GM12878 (cell line): ENCODE data around the gene COL27A1. TPM values are rescaled to one million over a fixed set of nuclear protein-coding genes. Genes with fewer than 3 reads are reported as not detected.

Source experiments
- ATAC-seq: fragments of 200-7000 bp; cut with Tn5 transposase; 3 replicates; pipeline ENCODE4 v1.9.1; 2020; ENCODE audit warnings: mild to moderate bottlenecking, moderate library complexity
- BruUV-seq: library from RNA; stranded (reverse); fragments of 400-500 nt; replicated peaks from 2 replicates; lab custom pipeline; 2021; lab: Mats Ljungman, UMichigan
- CTCF ChIA-PET: fragments of 300-600 bp; sonication (Branson Sonifier 250); formaldehyde crosslinking; extraction: SDS; loops from one replicate; lab custom pipeline; 2021; ENCODE audit warnings: inconsistent platforms; lab: Yijun Ruan, JAX
- POLR2A ChIA-PET: fragments of 350-600 bp; formaldehyde crosslinking; extraction: SDS; loops from one replicate; lab custom pipeline; 2021; ENCODE audit warnings: inconsistent platforms; lab: Charles Lee
- RAD21 ChIA-PET: fragments of 300-600 bp; sonication (Branson Sonifier 250); formaldehyde crosslinking; loops from one replicate; lab custom pipeline; 2023; ENCODE audit warnings: antibody characterized with exemption; ENCODE audit not compliant: unreplicated experiment; lab: Charles Lee
- SMC1A ChIA-PET: fragments of 300-600 bp; sonication (Branson Sonifier 250); formaldehyde crosslinking; loops from one replicate; lab custom pipeline; 2023; ENCODE audit not compliant: unreplicated experiment, uncharacterized antibody; lab: Charles Lee
- DNase-seq: peaks from one replicate; pipeline ENCODE4 v3.0.0-alpha.2; 2011; ENCODE audit warnings: low read depth, low spot score
- FAIRE-seq: peaks from 3 replicates; lab custom pipeline; 2011; peaks lifted over from hg19 to GRCh38; lab: Jason Lieb, UNC
- H2AFZ ChIP-seq: 2 replicates; pipeline ENCODE4 v1.6.0; 2011; ENCODE audit warnings: low read depth, low read length, control low read depth; ENCODE audit not compliant: control insufficient read depth
- H3K27ac ChIP-seq: 2 replicates; pipeline ENCODE4 v1.5.1; 2011; ENCODE audit warnings: control low read depth; ENCODE audit not compliant: control insufficient read depth, insufficient read depth
- H3K27me3 ChIP-seq, 2 experiments: replicated peaks in 1 of 2; 2 replicates each; pipeline versions ENCODE4 v1.6.0 to v1.6.1; 2011; ENCODE audit warnings: low read length in 1 of 2; ENCODE audit not compliant: control insufficient read depth in 2 of 2, insufficient read depth in 2 of 2
- H3K36me3 ChIP-seq, 2 experiments: 2 replicates each; pipeline ENCODE4 v1.5.1; 2011; ENCODE audit warnings: low read length in 1 of 2; ENCODE audit not compliant: control insufficient read depth in 2 of 2, insufficient read depth in 2 of 2
- H3K4me1 ChIP-seq: 2 replicates; pipeline ENCODE4 v1.6.1; 2011; ENCODE audit warnings: mild to moderate bottlenecking, low read length, moderate library complexity, mixed read lengths; ENCODE audit not compliant: control insufficient read depth, insufficient read depth
- H3K4me2 ChIP-seq: 2 replicates; pipeline ENCODE4 v1.6.0; 2011; ENCODE audit warnings: control low read depth; ENCODE audit not compliant: control insufficient read depth, insufficient read depth
- H3K4me3 ChIP-seq: fragments of 200-600 bp; sonication (generic); 2 replicates; pipeline ENCODE4 v1.5.1; 2016
- H3K79me2 ChIP-seq: 2 replicates; pipeline ENCODE4 v1.6.0; 2011; ENCODE audit warnings: low read length; ENCODE audit not compliant: control insufficient read depth, insufficient read depth
- H3K9ac ChIP-seq: 2 replicates; pipeline ENCODE4 v1.8.0; 2011; ENCODE audit warnings: low read length, control low read depth, mixed read lengths; ENCODE audit not compliant: control insufficient read depth, insufficient read depth
- H3K9me3 ChIP-seq: replicated peaks from 3 replicates; pipeline ENCODE4 v1.5.1; 2011; ENCODE audit warnings: mild to moderate bottlenecking, low read length; ENCODE audit not compliant: control insufficient read depth, insufficient read depth
- H4K20me1 ChIP-seq: 2 replicates; pipeline ENCODE4 v1.6.0; 2011; ENCODE audit not compliant: control insufficient read depth, insufficient read depth
- BACH1 ChIP-seq: fragments of 450-650 bp; IDR thresholded peaks from 2 replicates; pipeline ENCODE4 v1.6.1; 2017; ENCODE audit warnings: mild to moderate bottlenecking, borderline replicate concordance
- BCL11A ChIP-seq: IDR thresholded peaks from 2 replicates; pipeline ENCODE4 v1.6.1; 2011; ENCODE audit warnings: low read depth, low read length
- EP300 ChIP-seq, 2 experiments: fragments of 150-350 bp in 1 of 2; IDR thresholded peaks; 2 replicates each; pipeline ENCODE4 v1.6.1; 2011 to 2012; ENCODE audit warnings: low read depth in 2 of 2, low read length in 2 of 2, borderline replicate concordance in 1 of 2, improper control_type of control experiment in 1 of 2, inconsistent platforms in 1 of 2; ENCODE audit not compliant: control insufficient read depth in 1 of 2
- ETV6 ChIP-seq, 2 experiments: fragments of 450-650 bp in 1 of 2; IDR thresholded peaks in 1 of 2; conservative IDR thresholded peaks in 1 of 2; 2 replicates each; pipeline ENCODE4 v1.6.1; 2014; ENCODE audit warnings: antibody characterized with exemption in 1 of 2, borderline replicate concordance in 1 of 2, low read depth in 1 of 2, mild to moderate bottlenecking in 1 of 2, moderate library complexity in 1 of 2
- NRF1 ChIP-seq: conservative IDR thresholded peaks from 2 replicates; pipeline ENCODE4 v1.6.1; 2011; ENCODE audit warnings: mild to moderate bottlenecking, low read depth, low read length, improper control_type of control experiment
- POLR2A ChIP-seq: IDR thresholded peaks from 2 replicates; pipeline ENCODE4 v1.6.1; 2011; ENCODE audit warnings: low read depth, mild to moderate bottlenecking, low read length
- POLR2AphosphoS5 ChIP-seq: IDR thresholded peaks from 2 replicates; pipeline ENCODE4 v1.6.1; 2011; ENCODE audit warnings: mild to moderate bottlenecking, low read length, inconsistent platforms
- RUNX3 ChIP-seq: IDR thresholded peaks from 2 replicates; pipeline ENCODE4 v1.6.1; 2012; ENCODE audit warnings: low read length, inconsistent platforms
- SREBF1 ChIP-seq: IDR thresholded peaks from 2 replicates; pipeline ENCODE4 v1.6.1; 2012; ENCODE audit warnings: mild to moderate bottlenecking, low read length
- SUZ12 ChIP-seq: fragments of 200-600 bp; sonication (generic); IDR thresholded peaks from one replicate; pipeline ENCODE4 v1.6.1; 2018; ENCODE audit warnings: antibody characterized with exemption, mild to moderate bottlenecking; ENCODE audit not compliant: unreplicated experiment
- whole genome bisulfite sequencing: methylation state at CpG from one replicate; pipeline ENCODE4 v1.1.6; 2016; ENCODE audit warnings: low lambda C conversion rate; ENCODE audit not compliant: insufficient replicate concordance, insufficient coverage; ENCODE audit errors: missing lambda C conversion rate; 5-methylcytosine and 5-hydroxymethylcytosine counted together
- in situ Hi-C: fragments of 300-500 bp; cut with MboI; formaldehyde crosslinking; loops from 9 replicates; pipeline ENCODE4 v1.14.3; 2018; ENCODE audit warnings: mixed read lengths
- intact Hi-C: fragments of 100-400 bp; cut with micrococcal nuclease; formaldehyde crosslinking; loops from one replicate; pipeline ENCODE4 v1.14.2; 2022; ENCODE audit not compliant: unreplicated experiment
- polyA plus RNA-seq, 11 experiments: library from polyadenylated mRNA; depleted of rRNA in 4 of 11; unstranded in 6 of 11; stranded (reverse) in 5 of 11; fragments of >200 nt; fragmentation: Nextera tagmentation in 4 of 11; fragmentation: Illumina TruSeq in 1 of 11; extraction: Ambion mirVana in 4 of 11; extraction: Trizol in 1 of 11; gene quantifications; 1 replicate in 1 of 11; 2 replicates in 10 of 11; pipeline versions ENCODE4 v1.2.1 to v1.2.3, GENCODE V29; 2011 to 2016; ENCODE audit warnings: inconsistent platforms in 2 of 11, missing spikeins in 2 of 11, low read depth in 1 of 11
- total RNA-seq, 4 experiments: library from RNA; depleted of rRNA in 3 of 4; stranded (reverse); fragments of >200 nt in 3 of 4; fragmentation: Illumina TruSeq in 1 of 4; extraction: Trizol in 1 of 4; gene quantifications; 2 replicates each; pipeline versions ENCODE4 v1.2.1 to v1.2.3, GENCODE V29; 2013 to 2021

The COL27A1 gene
- total and polyA plus RNA-seq, 10 of the 15 experiments (the other 5 are each of a cell fraction or from before 2014, with no cell fraction given): 0.10 TPM; not detected in 9

- Histone ChIP-seq H3K79me2 (no peaks in the 10 kb centered on the region), H3K4me1 (peaks cover 6% of the 10 kb centered on the region; the same call in 1 of the 2 replicates), H3K4me2 (no peak overlapping the region), H4K20me1 (0 out of 2 replicates have a peak, but pooled peaks cover 4% of the 10 kb centered on the region), H3K9ac (no peak overlapping the region), H3K27me3 (no peaks in the 10 kb centered on the region), H3K9me3 (peaks cover 3% of the 10 kb centered on the region; the same call in 2 of the 3 replicates), H2AFZ (no peak overlapping the region), H3K4me3 (no peak overlapping the region), H3K27ac (no peak overlapping the region), H3K36me3 (peaks cover 36 to 47% of the 10 kb centered on the region in 2 experiments)
- POLR2A ChIA-PET: interaction anchor here (0.9 kb wide), 1 partner anchor 53 kb away, joined by 3 read pairs; no protein-coding TSS in a partner anchor
- in situ Hi-C loops (no loop called here), intact Hi-C loops (no loop called here)
- SMC1A ChIA-PET: interaction anchor here (1.2 to 1.3 kb wide), 2 partner anchors 9 to 69 kb away, joined by 3 read pairs; no protein-coding TSS in a partner anchor
- BruUV-seq: no TSS peak
- FAIRE-seq (no peak), DNase-seq (no peak), ATAC-seq (no peak)
- WGBS: 97% methylated on average over 20 of the region's 23 CpGs
- RAD21 ChIA-PET: interaction anchor here (0.6 to 3.0 kb wide), 4 partner anchors 34 to 171 kb away, joined by 3 to 9 read pairs (median 4); partner anchors contain the start of gene AKNA
- TF ChIP-seq ETV6 (conservative IDR thresholded peaks at IDR 0.05 in 1 of 2, IDR thresholded peaks at IDR 0.05 in 1 of 2; ENCODE audit: borderline replicate concordance in 1 of 2, low read depth in 1 of 2) (no peak), BACH1 (no peak), POLR2A (peak; percentile 20; the same call in 1 of the 2 replicates)
- CTCF ChIA-PET: interaction anchor here (0.6 to 6.6 kb wide), 4 partner anchors 50 to 317 kb away, joined by 3 to 122 read pairs (median 24); partner anchors contain the start of gene AKNA
Measured at GRCh38 chr9:114336699-114337395, 181.5 kb downstream of the COL27A1 start.

- in situ Hi-C loops: no loop called here
- intact Hi-C loops: loop anchor here (2.0 kb wide), 1 partner anchor 59 kb away; no protein-coding TSS in a partner anchor
- CTCF ChIA-PET: interaction anchor here (0.7 to 6.6 kb wide), 13 partner anchors 27 to 317 kb away, joined by 3 to 122 read pairs (median 5); partner anchors contain the start of genes AKNA and WHRN
- no peak for ATAC-seq
- Histone ChIP-seq H4K20me1 (0 out of 2 replicates have a peak, but pooled peaks cover 4% of the 10 kb centered on the region), H3K36me3 (peaks cover 42 to 55% of the 10 kb centered on the region in 2 experiments), H3K4me2 (no peak overlapping the region), H3K4me3 (no peak overlapping the region), H3K9me3 (peaks cover 3% of the 10 kb centered on the region; the same call in 2 of the 3 replicates), H3K27ac (no peak overlapping the region), H3K79me2 (no peaks in the 10 kb centered on the region), H3K4me1 (peaks cover 6% of the 10 kb centered on the region; the same call in 1 of the 2 replicates), H2AFZ (no peak overlapping the region), H3K27me3 (no peaks in the 10 kb centered on the region), H3K9ac (no peak overlapping the region)
- TF ChIP-seq SREBF1: no peak
- TF ChIP-seq SUZ12: no peak
- no peak for TF ChIP-seq NRF1
- TF ChIP-seq RUNX3: no peak
- TF ChIP-seq EP300 (IDR thresholded peaks at IDR 0.05; ENCODE audit: borderline replicate concordance in 1 of 2, control insufficient read depth in 1 of 2, low read depth in 2 of 2, low read length in 2 of 2): no peak
- no peak for TF ChIP-seq BCL11A
- 0 out of 2 replicates have a peak, but pooled peaks have one; percentile 25 for TF ChIP-seq POLR2AphosphoS5
- RAD21 ChIA-PET: interaction anchor here (0.5 to 3.4 kb wide), 8 partner anchors 25 to 315 kb away, joined by 3 to 52 read pairs (median 7); partner anchors contain the start of gene AKNA
- no TSS peak for BruUV-seq
- peak; percentile 79 for FAIRE-seq
- POLR2A ChIA-PET: interaction anchor here (1.0 to 2.5 kb wide), 5 partner anchors 27 to 59 kb away, joined by 3 to 11 read pairs (median 9); partner anchors contain the start of gene AKNA
- SMC1A ChIA-PET: interaction anchor here (0.8 to 5.7 kb wide), 18 partner anchors 9 to 315 kb away, joined by 3 to 50 read pairs (median 4); partner anchors contain the start of gene AKNA
- 100% methylated on average over 2 of the region's 2 CpGs for WGBS
- no peak for DNase-seq
Measured at GRCh38 chr9:114338187-114338586, 182.8 kb downstream of the COL27A1 start.
